ENCODE results near the gene RGR. TPM values are rescaled to one million over a fixed set of nuclear protein-coding genes. Genes with fewer than 3 reads are reported as not detected.
A peak's percentile ranks its signal among the peaks of the same experiment; 100 is the strongest.

Gene RGR
- total RNA-seq, 1 experiment from 2014 or later, result not detected

DNA sequence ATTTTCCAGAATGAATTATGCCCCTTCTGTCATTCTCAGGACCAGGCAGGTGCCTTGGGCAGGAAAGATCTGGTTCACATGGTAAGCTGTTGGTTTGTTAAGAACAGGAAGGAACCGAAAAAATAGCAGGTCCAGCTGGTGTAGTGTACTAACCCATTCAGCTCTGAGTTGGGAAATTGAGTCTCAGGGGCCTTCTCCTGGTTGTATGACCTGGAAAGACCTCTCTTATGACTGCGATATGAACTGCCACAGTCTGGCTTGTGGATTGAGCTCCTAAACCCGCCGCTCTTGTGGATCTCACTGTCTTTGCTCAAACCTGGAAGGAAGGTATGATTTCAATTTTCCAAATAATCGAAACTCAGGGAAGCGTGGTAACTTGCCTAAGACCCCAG lies 8.1 kb upstream of the RGR start:
- no peak overlapping the region for H3K4me3 Mint-ChIP-seq
- TF ChIP-seq MXD4 (CRISPR knock-in tag; IDR thresholded peaks at IDR 0.05; ENCODE audit: borderline replicate concordance) (no peak), ZNF219 (CRISPR knock-in tag; IDR thresholded peaks at IDR 0.05; ENCODE audit: borderline replicate concordance) (no peak), MYBL2 (CRISPR knock-in tag; IDR thresholded peaks at IDR 0.05) (no peak), SOX15 (CRISPR knock-in tag; IDR thresholded peaks at IDR 0.05) (no peak), TP53 (CRISPR knock-in tag; IDR thresholded peaks at IDR 0.05) (no peak), TEAD4 (CRISPR knock-in tag; IDR thresholded peaks at IDR 0.05) (no peak)
- TF ChIP-seq, protein P1, sequence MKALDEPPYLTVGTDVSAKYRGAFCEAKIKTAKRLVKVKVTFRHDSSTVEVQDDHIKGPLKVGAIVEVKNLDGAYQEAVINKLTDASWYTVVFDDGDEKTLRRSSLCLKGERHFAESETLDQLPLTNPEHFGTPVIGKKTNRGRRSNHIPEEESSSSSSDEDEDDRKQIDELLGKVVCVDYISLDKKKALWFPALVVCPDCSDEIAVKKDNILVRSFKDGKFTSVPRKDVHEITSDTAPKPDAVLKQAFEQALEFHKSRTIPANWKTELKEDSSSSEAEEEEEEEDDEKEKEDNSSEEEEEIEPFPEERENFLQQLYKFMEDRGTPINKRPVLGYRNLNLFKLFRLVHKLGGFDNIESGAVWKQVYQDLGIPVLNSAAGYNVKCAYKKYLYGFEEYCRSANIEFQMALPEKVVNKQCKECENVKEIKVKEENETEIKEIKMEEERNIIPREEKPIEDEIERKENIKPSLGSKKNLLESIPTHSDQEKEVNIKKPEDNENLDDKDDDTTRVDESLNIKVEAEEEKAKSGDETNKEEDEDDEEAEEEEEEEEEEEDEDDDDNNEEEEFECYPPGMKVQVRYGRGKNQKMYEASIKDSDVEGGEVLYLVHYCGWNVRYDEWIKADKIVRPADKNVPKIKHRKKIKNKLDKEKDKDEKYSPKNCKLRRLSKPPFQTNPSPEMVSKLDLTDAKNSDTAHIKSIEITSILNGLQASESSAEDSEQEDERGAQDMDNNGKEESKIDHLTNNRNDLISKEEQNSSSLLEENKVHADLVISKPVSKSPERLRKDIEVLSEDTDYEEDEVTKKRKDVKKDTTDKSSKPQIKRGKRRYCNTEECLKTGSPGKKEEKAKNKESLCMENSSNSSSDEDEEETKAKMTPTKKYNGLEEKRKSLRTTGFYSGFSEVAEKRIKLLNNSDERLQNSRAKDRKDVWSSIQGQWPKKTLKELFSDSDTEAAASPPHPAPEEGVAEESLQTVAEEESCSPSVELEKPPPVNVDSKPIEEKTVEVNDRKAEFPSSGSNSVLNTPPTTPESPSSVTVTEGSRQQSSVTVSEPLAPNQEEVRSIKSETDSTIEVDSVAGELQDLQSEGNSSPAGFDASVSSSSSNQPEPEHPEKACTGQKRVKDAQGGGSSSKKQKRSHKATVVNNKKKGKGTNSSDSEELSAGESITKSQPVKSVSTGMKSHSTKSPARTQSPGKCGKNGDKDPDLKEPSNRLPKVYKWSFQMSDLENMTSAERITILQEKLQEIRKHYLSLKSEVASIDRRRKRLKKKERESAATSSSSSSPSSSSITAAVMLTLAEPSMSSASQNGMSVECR (CRISPR knock-in tag; IDR thresholded peaks at IDR 0.05; ENCODE audit: borderline replicate concordance), result no peak
- TF ChIP-seq, protein P2, sequence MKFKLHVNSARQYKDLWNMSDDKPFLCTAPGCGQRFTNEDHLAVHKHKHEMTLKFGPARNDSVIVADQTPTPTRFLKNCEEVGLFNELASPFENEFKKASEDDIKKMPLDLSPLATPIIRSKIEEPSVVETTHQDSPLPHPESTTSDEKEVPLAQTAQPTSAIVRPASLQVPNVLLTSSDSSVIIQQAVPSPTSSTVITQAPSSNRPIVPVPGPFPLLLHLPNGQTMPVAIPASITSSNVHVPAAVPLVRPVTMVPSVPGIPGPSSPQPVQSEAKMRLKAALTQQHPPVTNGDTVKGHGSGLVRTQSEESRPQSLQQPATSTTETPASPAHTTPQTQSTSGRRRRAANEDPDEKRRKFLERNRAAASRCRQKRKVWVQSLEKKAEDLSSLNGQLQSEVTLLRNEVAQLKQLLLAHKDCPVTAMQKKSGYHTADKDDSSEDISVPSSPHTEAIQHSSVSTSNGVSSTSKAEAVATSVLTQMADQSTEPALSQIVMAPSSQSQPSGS (CRISPR knock-in tag; IDR thresholded peaks at IDR 0.05; ENCODE audit: borderline replicate concordance, low read depth), result no peak
- TF ChIP-seq, protein P3, sequence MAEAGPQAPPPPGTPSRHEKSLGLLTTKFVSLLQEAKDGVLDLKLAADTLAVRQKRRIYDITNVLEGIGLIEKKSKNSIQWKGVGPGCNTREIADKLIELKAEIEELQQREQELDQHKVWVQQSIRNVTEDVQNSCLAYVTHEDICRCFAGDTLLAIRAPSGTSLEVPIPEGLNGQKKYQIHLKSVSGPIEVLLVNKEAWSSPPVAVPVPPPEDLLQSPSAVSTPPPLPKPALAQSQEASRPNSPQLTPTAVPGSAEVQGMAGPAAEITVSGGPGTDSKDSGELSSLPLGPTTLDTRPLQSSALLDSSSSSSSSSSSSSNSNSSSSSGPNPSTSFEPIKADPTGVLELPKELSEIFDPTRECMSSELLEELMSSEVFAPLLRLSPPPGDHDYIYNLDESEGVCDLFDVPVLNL (CRISPR knock-in tag; IDR thresholded peaks at IDR 0.05; ENCODE audit: borderline replicate concordance, low read depth), result no peak
- TF ChIP-seq, protein P4, sequence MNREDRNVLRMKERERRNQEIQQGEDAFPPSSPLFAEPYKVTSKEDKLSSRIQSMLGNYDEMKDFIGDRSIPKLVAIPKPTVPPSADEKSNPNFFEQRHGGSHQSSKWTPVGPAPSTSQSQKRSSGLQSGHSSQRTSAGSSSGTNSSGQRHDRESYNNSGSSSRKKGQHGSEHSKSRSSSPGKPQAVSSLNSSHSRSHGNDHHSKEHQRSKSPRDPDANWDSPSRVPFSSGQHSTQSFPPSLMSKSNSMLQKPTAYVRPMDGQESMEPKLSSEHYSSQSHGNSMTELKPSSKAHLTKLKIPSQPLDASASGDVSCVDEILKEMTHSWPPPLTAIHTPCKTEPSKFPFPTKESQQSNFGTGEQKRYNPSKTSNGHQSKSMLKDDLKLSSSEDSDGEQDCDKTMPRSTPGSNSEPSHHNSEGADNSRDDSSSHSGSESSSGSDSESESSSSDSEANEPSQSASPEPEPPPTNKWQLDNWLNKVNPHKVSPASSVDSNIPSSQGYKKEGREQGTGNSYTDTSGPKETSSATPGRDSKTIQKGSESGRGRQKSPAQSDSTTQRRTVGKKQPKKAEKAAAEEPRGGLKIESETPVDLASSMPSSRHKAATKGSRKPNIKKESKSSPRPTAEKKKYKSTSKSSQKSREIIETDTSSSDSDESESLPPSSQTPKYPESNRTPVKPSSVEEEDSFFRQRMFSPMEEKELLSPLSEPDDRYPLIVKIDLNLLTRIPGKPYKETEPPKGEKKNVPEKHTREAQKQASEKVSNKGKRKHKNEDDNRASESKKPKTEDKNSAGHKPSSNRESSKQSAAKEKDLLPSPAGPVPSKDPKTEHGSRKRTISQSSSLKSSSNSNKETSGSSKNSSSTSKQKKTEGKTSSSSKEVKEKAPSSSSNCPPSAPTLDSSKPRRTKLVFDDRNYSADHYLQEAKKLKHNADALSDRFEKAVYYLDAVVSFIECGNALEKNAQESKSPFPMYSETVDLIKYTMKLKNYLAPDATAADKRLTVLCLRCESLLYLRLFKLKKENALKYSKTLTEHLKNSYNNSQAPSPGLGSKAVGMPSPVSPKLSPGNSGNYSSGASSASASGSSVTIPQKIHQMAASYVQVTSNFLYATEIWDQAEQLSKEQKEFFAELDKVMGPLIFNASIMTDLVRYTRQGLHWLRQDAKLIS (CRISPR knock-in tag; IDR thresholded peaks at IDR 0.05; ENCODE audit: borderline replicate concordance), result no peak
- no peaks in the 10 kb centered on the region for H3K9me3 Mint-ChIP-seq
- H3K36me3 Mint-ChIP-seq, result no peaks in the 10 kb centered on the region
- DNase-seq (ENCODE audit: low spot score) (no peak), ATAC-seq (no peak)
- H3K27me3 Mint-ChIP-seq (ENCODE audit: low read depth), result peaks cover 27% of the 10 kb centered on the region
- no peak overlapping the region for H3K27ac Mint-ChIP-seq
- ChIA-PET POLR2A (no interaction called here), CTCF (interaction anchor here (0.6 to 2.3 kb wide), 50 partner anchors 8 to 377 kb away, joined by 3 to 39 read pairs (median 4); partner anchors contain the start of genes CCSER2, CDHR1, GHITM and LRIT2)
- 0 out of 2 replicates have a peak, but pooled peaks cover 4% of the 10 kb centered on the region for H3K4me1 Mint-ChIP-seq

DNA sequence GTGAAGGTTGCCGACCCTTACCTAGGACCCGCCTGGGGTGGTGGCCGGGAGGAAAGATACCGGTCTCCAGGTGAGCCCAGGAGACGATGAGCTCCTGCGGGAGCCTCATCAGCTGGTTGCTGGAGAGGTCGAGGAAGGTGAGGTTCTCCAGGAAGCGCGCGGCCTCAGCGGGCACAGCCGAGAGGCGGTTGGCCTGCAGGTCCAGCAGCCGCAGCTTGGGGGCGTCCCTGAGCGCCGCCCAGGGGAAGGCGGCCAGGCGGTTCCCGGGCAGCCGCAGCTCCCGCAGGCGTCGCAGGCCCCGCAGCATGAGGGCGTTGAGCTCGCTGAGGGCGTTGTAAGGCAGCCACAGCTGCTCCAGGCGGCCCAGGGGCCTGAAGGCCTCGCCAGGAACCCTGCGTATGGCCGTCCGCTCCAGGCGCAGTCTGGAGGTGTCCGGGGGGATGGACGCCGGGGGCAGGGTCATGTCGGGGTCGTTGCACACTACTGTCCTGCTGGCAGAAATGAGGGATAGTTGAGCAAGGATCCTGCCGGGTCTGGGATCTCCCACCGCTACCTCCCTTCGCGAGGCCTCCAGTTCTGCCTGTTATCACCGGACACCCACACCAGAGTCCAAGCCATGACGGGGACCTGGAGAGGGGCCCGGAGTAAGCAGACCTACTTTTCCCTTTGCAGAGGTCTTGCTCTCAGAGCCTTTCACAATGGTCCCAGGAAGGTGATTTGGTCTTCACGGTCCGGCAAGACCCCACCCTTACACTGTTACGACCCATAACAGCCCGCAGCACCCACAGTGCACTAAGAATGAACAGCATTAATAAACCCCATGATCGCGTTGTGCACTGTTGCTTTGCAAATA lies 7.4 kb upstream of the RGR start:
- peaks cover 27% of the 10 kb centered on the region for H3K27me3 Mint-ChIP-seq (ENCODE audit: low read depth)
- ChIA-PET POLR2A (interaction anchor here (0.5 kb wide), 1 partner anchor 80 kb away, joined by 6 read pairs; no protein-coding TSS in a partner anchor), CTCF (interaction anchor here (0.6 to 2.3 kb wide), 51 partner anchors 8 to 376 kb away, joined by 3 to 39 read pairs (median 4); partner anchors contain the start of genes CCSER2, CDHR1, GHITM and LRIT2)
- no peak overlapping the region for H3K4me3 Mint-ChIP-seq
- no peaks in the 10 kb centered on the region for H3K9me3 Mint-ChIP-seq
- peak; percentile 84 for DNase-seq (ENCODE audit: low spot score)
- H3K4me1 Mint-ChIP-seq, result 0 out of 2 replicates have a peak, but pooled peaks cover 4% of the 10 kb centered on the region
- H3K36me3 Mint-ChIP-seq, result no peaks in the 10 kb centered on the region
- no peak overlapping the region for H3K27ac Mint-ChIP-seq
- peak; percentile 98 for ATAC-seq
- TF ChIP-seq, protein P5, sequence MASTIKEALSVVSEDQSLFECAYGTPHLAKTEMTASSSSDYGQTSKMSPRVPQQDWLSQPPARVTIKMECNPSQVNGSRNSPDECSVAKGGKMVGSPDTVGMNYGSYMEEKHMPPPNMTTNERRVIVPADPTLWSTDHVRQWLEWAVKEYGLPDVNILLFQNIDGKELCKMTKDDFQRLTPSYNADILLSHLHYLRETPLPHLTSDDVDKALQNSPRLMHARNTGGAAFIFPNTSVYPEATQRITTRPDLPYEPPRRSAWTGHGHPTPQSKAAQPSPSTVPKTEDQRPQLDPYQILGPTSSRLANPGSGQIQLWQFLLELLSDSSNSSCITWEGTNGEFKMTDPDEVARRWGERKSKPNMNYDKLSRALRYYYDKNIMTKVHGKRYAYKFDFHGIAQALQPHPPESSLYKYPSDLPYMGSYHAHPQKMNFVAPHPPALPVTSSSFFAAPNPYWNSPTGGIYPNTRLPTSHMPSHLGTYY (CRISPR knock-in tag; IDR thresholded peaks at IDR 0.05), result no peak
- TF ChIP-seq CREM (CRISPR knock-in tag; IDR thresholded peaks at IDR 0.05), result 0 out of 2 replicates have a peak, but pooled peaks have one; percentile 27
- TF ChIP-seq ETV6 (CRISPR knock-in tag; IDR thresholded peaks at IDR 0.05), result peak; percentile 87; the same call in 1 of the 2 replicates
- TF ChIP-seq RORB (CRISPR knock-in tag; IDR thresholded peaks at IDR 0.05), result no peak
- TF ChIP-seq, protein P6, sequence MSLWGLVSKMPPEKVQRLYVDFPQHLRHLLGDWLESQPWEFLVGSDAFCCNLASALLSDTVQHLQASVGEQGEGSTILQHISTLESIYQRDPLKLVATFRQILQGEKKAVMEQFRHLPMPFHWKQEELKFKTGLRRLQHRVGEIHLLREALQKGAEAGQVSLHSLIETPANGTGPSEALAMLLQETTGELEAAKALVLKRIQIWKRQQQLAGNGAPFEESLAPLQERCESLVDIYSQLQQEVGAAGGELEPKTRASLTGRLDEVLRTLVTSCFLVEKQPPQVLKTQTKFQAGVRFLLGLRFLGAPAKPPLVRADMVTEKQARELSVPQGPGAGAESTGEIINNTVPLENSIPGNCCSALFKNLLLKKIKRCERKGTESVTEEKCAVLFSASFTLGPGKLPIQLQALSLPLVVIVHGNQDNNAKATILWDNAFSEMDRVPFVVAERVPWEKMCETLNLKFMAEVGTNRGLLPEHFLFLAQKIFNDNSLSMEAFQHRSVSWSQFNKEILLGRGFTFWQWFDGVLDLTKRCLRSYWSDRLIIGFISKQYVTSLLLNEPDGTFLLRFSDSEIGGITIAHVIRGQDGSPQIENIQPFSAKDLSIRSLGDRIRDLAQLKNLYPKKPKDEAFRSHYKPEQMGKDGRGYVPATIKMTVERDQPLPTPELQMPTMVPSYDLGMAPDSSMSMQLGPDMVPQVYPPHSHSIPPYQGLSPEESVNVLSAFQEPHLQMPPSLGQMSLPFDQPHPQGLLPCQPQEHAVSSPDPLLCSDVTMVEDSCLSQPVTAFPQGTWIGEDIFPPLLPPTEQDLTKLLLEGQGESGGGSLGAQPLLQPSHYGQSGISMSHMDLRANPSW (CRISPR knock-in tag; conservative IDR thresholded peaks at IDR 0.05; ENCODE audit: low read depth), result no peak

Data from WTC11 (cell line).